ENCODE measurements around the gene C6orf120. TPM values are rescaled to one million over a fixed set of nuclear protein-coding genes. Genes with fewer than 3 reads are reported as not detected.
A peak's percentile ranks its signal among the peaks of the same experiment; 100 is the strongest.

The C6orf120 gene
- total and polyA plus RNA-seq, 2 of the 13 experiments (the other 11 are each of a cell fraction or from before 2014, with no cell fraction given) = 21.7 to 29.9 TPM

GRCh38 chr6:169725125-169726048 is 23.5 kb downstream of the C6orf120 start (continued):
- TF ChIP-seq NONO (IDR thresholded peaks at IDR 0.05) (no peak), NONO (CRISPR knock-in tag; conservative IDR thresholded peaks at IDR 0.05) (peak; percentile 38), ZBTB33 (CRISPR knock-in tag; IDR thresholded peaks at IDR 0.05) (0 out of 2 replicates have a peak, but pooled peaks have one; percentile 7), ZUFSP (CRISPR knock-in tag; IDR thresholded peaks at IDR 0.05; ENCODE audit: borderline replicate concordance) (no peak), PAWR (CRISPR knock-in tag; IDR thresholded peaks at IDR 0.05; ENCODE audit: borderline replicate concordance) (no peak), SP1 (IDR thresholded peaks at IDR 0.05) (no peak), SP1 (CRISPR knock-in tag; IDR thresholded peaks at IDR 0.05) (no peak; the same call in none of the 2 replicates), UBTF (CRISPR knock-in tag; IDR thresholded peaks at IDR 0.05) (peak; percentile 79), TCF7L2 (IDR thresholded peaks at IDR 0.05; ENCODE audit: low read depth, low read length) (no peak; the same call in 1 of the 2 replicates), ZNF234 (CRISPR knock-in tag; conservative IDR thresholded peaks at IDR 0.05) (no peak), ZNF772 (CRISPR knock-in tag; IDR thresholded peaks at IDR 0.05) (peak; percentile 95; the same call in 1 of the 2 replicates), ZNF12 (CRISPR knock-in tag; IDR thresholded peaks at IDR 0.05) (0 out of 2 replicates have a peak, but pooled peaks have one; percentile 28), THAP9 (CRISPR knock-in tag; IDR thresholded peaks at IDR 0.05; ENCODE audit: borderline replicate concordance) (peak; percentile 85; the same call in 1 of the 2 replicates)
